ENCODE results near the gene MREG.

MREG gene

DNA sequence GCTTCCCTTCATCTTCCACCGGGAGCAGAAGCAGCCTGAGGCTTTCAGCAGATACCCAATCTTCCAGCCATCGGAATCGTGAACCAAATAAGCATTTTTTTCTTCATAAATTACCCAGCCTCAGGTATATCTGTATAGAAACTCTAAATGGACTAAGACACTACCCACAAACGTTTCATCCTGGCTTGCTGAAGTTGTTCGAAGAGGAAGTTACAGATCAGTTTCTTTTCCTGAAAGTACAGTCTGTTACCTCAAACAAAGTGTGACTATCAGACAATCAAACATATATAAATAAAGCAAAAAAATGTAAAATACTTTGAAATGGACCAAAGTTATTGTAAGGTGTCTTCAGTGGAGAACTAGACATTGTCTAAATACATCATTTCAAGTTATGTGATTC, 97.9 kb downstream of the MREG start:
- no peak for DNase-seq

- no peak for DNase-seq
Measured at GRCh38 chr2:215914777-215915165, 98.6 kb downstream of the MREG start.

- DNase-seq: no peak
Measured at GRCh38 chr2:215914054-215914776, 99.1 kb downstream of the MREG start.

DNA sequence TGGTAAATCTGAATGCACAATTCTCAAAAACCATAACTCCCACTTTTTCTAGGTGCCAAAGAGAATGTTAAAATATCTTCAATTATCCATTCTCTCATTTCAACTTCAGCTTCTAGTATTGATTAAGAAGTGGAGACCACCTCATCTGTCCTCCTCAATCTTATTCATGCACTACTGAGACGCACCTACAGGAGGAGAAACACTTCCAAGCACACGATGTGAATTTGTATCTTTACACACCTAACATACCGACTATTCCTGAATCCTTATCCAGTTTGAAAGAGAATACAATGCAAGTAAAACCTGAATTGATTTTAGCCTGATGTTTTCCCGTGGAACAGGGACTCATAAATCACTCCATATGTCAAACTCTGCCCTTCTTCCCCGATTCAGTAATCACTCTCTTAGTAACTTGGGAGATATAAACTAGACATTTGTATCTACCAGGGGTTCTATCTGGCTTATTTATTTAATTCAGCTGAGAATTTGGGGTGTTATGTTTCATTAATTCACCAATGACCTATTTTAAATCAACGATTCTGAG, 101.0 kb downstream of the MREG start:
- DNase-seq: no peak

- no peak for DNase-seq
Measured at GRCh38 chr2:215911301-215912085, 101.9 kb downstream of the MREG start.

- DNase-seq: no peak
Measured at GRCh38 chr2:215910180-215910579, 103.2 kb downstream of the MREG start.

DNA sequence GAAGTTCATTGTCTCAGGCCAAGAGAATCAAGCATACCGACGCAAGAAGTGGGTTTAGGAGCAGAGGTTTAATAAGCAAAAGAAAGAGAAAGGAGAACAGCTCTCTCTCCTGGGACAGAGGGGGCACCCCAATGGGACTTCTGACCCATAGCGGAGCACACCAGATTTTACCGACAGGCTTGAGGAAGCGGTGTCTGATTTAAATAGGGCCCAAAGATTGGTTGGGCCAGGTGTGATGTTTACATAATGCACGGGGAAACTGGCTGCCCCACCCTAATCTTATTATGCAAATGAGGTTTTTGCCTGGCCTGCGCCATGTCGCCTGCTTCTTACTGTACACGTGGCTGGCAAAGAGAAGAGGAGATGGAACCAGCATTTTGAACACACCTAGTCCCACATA, 106.2 kb downstream of the MREG start:
- no peak for DNase-seq

- DNase-seq: no peak
Measured at GRCh38 chr2:215906458-215906857, 106.9 kb downstream of the MREG start.

DNA sequence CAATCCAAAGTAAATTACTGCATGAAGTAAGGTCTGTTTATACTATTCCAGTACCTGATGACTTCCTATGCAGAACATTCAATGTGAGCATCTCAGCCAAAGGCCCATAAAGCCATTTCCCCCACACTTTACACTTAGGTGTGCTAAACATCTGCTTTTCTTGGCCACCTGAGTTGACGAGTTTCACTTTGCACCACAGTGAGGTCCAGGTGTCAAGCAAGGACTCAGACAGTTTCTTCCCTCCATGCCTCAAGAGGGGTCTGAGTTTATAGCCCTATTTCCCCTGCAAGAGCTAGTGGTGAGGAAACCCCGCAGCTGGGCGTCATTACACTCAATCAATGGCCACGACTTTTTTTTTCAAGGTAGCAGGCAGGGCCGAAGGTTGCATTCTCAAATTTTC, 107.7 kb downstream of the MREG start:
- DNase-seq: no peak

DNA sequence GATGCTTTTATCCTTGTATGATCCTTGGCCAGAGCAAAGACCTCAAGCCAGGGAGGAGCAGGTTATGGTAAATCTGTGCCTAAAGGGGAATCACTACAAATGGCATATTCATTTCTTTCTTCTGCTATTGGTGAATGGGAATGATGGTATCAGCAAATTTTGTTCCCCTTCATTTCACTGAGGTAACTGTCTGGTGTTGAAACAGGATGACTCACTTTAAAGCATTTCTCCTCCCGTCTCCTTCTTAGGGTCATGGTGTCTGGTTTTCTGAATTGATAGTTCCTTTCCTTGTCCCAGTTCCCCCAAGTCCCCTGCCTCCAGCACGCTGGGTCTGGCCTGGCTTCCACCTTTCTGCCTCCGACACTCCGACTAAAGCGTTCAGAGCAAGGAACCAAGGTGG, 109.2 kb downstream of the MREG start:
- no peak for DNase-seq

GRCh38 chr2:215903203-215903602, 110.1 kb downstream of the MREG start:
- DNase-seq: no peak

DNA sequence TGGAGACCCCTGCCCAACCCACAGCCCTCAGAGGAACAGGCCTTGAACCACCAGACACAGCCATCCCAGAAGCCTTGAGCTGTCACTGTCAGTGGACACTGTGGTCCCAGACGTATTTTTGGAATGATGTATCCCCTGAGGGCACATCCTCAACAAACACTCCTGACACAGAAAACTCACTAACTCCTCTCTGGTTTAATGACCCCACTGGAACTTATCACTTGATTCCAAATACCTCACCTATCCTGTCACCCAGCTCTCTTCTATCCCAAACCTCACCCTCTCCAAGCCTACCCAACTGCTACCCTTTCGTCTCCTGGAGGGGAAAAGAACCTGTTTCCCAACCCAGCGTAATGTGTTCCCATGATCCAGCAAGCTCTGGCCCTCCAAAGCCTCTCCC, 111.6 kb downstream of the MREG start:
- no peak for DNase-seq

DNA sequence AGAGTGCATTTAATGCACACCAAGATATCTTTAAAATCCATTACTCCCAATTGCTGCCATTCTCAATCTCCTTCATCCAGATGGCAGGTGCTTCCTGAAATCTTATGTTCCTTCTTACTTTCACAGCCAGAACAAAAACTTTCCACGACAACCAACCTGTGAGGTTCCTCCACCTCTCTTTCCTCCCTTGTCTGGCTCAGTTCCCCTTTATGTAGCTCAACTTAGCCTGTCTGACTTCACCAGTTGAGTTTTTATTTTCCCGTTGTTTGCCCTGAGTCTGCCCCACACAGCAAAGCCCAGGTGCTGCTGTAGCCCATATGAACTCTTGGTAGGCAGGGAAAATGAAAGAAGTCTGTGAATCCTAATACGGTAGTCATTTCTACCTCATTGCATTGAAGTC, 112.5 kb downstream of the MREG start:
- no peak for DNase-seq

DNA sequence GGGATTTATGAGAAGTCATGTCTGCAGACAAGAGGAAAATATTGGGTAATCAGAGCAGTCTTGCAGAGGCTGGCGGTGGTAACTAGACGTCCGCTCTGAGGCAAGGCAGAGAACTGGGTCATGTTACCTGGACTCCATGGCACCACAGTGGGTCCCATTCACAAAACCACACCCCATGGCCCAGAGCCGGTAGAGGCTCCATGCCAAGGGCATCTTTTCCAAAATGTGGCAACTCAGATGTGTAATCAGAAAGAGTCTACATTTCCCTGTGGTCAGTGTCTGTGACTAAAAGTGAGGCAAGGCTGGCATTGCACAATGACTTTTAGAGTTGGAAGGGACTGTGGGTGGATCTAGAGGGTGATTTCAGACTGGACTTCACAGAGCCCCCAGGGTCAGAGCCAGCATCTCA, 113.1 kb downstream of the MREG start:
- DNase-seq: no peak

DNA sequence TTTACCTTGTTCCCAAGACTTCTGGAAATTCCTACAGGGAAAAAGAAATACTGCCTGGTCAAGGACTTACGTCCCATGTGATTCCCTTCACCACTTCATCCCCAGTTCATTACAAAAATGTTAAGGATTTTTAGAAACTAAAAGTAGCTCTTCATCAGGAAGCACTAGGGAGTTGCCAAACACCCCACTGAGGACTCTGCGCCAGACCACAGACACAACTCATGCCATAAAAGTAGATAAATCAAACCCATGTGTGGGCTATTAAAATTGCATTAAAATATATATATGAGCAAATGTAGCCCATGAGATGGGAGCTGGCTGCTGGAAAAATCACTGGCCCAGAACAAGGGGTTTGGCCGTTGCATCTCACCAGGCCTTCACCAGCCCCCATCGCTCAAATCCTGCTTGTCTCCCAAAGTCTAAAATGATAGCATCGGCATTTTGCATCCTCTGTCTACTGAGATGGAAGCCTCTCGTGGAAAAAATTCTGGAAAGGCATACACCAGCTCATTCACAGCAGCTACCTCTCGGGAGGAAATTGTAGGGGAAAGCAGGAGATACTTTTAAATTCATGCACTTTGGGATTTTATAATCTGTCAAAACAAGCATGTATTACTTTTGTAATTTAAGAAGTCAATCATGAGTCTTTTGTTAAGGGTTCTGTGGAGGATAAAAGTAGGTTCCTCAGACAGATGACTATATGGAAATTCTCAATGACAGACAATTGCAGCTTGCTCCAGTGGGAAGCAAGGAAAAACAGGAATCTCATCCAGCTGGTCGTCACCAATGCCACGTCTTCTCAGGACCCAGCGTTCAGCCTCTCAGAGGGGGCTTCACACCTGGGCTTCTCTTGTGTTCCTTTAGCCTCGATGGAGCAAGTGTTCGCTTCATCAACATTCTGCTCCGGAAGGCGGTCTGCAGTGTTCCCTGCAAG, 113.9 kb downstream of the MREG start:
- DNase-seq: no peak

GRCh38 chr2:215898363-215898762, 115.0 kb downstream of the MREG start:
- no peak for DNase-seq

DNA sequence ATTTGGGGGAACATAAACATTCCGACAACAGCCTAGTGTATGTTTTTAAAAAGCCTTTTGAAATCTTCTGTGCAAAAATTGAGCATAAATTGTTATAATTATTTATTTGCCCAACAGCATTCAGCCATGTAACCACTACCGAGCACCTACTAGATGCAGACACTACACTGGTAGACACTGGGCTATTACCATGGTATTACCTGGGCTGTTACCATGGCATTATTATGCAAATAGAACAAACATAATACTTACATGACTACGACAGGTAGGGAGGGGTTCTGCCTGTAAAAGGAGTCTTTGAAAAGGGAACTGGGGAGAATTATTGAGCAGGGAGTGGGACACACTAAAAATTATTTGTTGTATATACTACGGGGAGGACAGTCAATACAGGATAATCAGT, 116.4 kb downstream of the MREG start:
- DNase-seq: no peak

- DNase-seq: no peak
Measured at GRCh38 chr2:215895330-215895729, 118.0 kb downstream of the MREG start.
